Mesodermal cell (in vitro differentiated cells): ENCODE data around the gene CLK2.
"Not testable (repeated sequence)": the region's sequence is repeated elsewhere in the genome, so short reads cannot be mapped to it uniquely, and the experiment has no call there.

Source experiments
- H3K27ac ChIP-seq: 2 replicates; pipeline ENCODE4 v1.7.0; 2013; ENCODE audit warnings: mild to moderate bottlenecking, low read depth, low read length, moderate library complexity; ENCODE audit not compliant: severe bottlenecking
- H3K36me3 ChIP-seq: 2 replicates; pipeline ENCODE4 v1.7.1; 2013; ENCODE audit warnings: mild to moderate bottlenecking, low read length, moderate library complexity; ENCODE audit not compliant: control insufficient read depth, insufficient read depth
- H3K4me1 ChIP-seq: one replicate; pipeline ENCODE4 v1.7.1; 2013; ENCODE audit warnings: mild to moderate bottlenecking, low read length; ENCODE audit not compliant: insufficient read depth, control insufficient read depth, poor library complexity, severe bottlenecking
- H3K4me3 ChIP-seq: 2 replicates; pipeline ENCODE4 v1.7.0; 2013; ENCODE audit warnings: low read length, control low read depth, mild to moderate bottlenecking; ENCODE audit not compliant: insufficient read depth, poor library complexity, severe bottlenecking; ENCODE audit errors: extremely low read depth
- H3K9me3 ChIP-seq: 2 replicates; pipeline ENCODE4 v1.7.1; 2013; ENCODE audit warnings: mild to moderate bottlenecking, low read length, moderate library complexity; ENCODE audit not compliant: control insufficient read depth
- WGBS, 2 experiments: methylation state at CpG; one replicate each; pipeline ENCODE4 v1.1.5; 2013; ENCODE audit warnings: missing lambda C conversion rate in 2 of 2; ENCODE audit not compliant: insufficient coverage in 2 of 2; 5-methylcytosine and 5-hydroxymethylcytosine counted together

Gene CLK2

GRCh38 chr1:155225404-155225759 lies 47.9 kb downstream of the CLK2 start:
- WGBS, 2 experiments, result 92 to 96% methylated on average over 4 to 8 of the region's 8 CpGs
- Histone ChIP-seq H3K4me1 (peaks cover 11% of the 10 kb centered on the region), H3K4me3 (peak overlapping the region; percentile 74), H3K27ac (peak overlapping the region; percentile 97)
- not testable (repeated sequence) for H3K9me3 ChIP-seq, H3K36me3 ChIP-seq

GRCh38 chr1:155223047-155223446 lies 50.3 kb downstream of the CLK2 start:
- WGBS, 2 experiments, result 90 to 100% methylated on average over 1 to 5 of the region's 7 CpGs
- H3K4me1 ChIP-seq, result peaks cover 14% of the 10 kb centered on the region
- H3K4me3 ChIP-seq, result no peak overlapping the region

GRCh38 chr1:155220211-155220965 lies 52.9 kb downstream of the CLK2 start:
- not testable (repeated sequence) for H3K4me3 ChIP-seq, H3K4me1 ChIP-seq, H3K9me3 ChIP-seq, H3K36me3 ChIP-seq
- peak overlapping the region; percentile 6 for H3K27ac ChIP-seq
- WGBS, 2 experiments, result 86 to 100% methylated on average over 5 to 9 of the region's 10 CpGs

More at GRCh38 chr1:155223047-155223446, 50.3 kb downstream of the CLK2 start:
- H3K9me3 ChIP-seq, result no peaks in the 10 kb centered on the region
- H3K36me3 ChIP-seq, result no peaks in the 10 kb centered on the region
- no peak overlapping the region for H3K27ac ChIP-seq

- H3K4me3 ChIP-seq, result no peak overlapping the region
- peaks cover 5% of the 10 kb centered on the region for H3K4me1 ChIP-seq
- WGBS, 2 experiments, result 57 to 100% methylated on average over 1 of the region's 1 CpG
- H3K27ac ChIP-seq, result peak overlapping the region; percentile 62
- H3K9me3 ChIP-seq, result no peaks in the 10 kb centered on the region
- H3K36me3 ChIP-seq, result peaks cover 8% of the 10 kb centered on the region
These were observed 53.7 kb downstream of the CLK2 start for GRCh38 chr1:155219592-155220031.

GRCh38 chr1:155218854-155219591 lies 54.3 kb downstream of the CLK2 start:
- WGBS, 2 experiments, result 76 to 95% methylated on average over 3 of the region's 7 CpGs
- Histone ChIP-seq H3K4me1 (peaks cover 5% of the 10 kb centered on the region), H3K27ac (no peak overlapping the region), H3K9me3 (no peaks in the 10 kb centered on the region), H3K36me3 (peaks cover 8% of the 10 kb centered on the region), H3K4me3 (no peak overlapping the region)

- H3K4me1 ChIP-seq, result not testable (repeated sequence)
- peaks cover 16% of the 10 kb centered on the region for H3K36me3 ChIP-seq
- 100% methylated on average over 1 of the region's 10 CpGs; no CpG with 5 or more reads in 1 of the 2 experiments for WGBS, 2 experiments
These were observed 58.6 kb downstream of the CLK2 start for GRCh38 chr1:155214702-155215101.

More at GRCh38 chr1:155214702-155215101, 58.6 kb downstream of the CLK2 start:
- not testable (repeated sequence) for H3K27ac ChIP-seq, H3K4me3 ChIP-seq, H3K9me3 ChIP-seq
